Caco-2 (cell line): Measurements from ENCODE around the gene QRICH1. TPM values are rescaled to one million over a fixed set of nuclear protein-coding genes. Genes with fewer than 3 reads are reported as not detected.
A peak's percentile ranks its signal among the peaks of the same experiment; 100 is the strongest.

ENCODE experiments used
- BruUV-seq: library from RNA; stranded (reverse); fragments of 400-500 nt; replicated peaks from 2 replicates; lab custom pipeline; 2021; lab: Mats Ljungman, UMichigan
- CTCF ChIA-PET: fragments of 300-600 bp; sonication (Branson Sonifier 250); formaldehyde crosslinking; loops from one replicate; lab custom pipeline; 2022; ENCODE audit warnings: antibody characterized with exemption; lab: Charles Lee
- POLR2A ChIA-PET: fragments of 300-600 bp; sonication (Branson Sonifier 250); formaldehyde crosslinking; loops from one replicate; lab custom pipeline; 2022; ENCODE audit warnings: antibody characterized with exemption; lab: Charles Lee
- DNase-seq, 2 experiments: peaks; one replicate each; pipeline versions ENCODE4 v3.0.0 to v3.0.0-alpha.2; 2020 to 2022
- H3K27me3 ChIP-seq: replicated peaks from 2 replicates; pipeline ENCODE4 v1.6.0; 2011; ENCODE audit warnings: low read length; ENCODE audit not compliant: control insufficient read depth, insufficient read depth
- H3K36me3 ChIP-seq: 2 replicates; pipeline ENCODE4 v1.5.1; 2011; ENCODE audit warnings: low read length; ENCODE audit not compliant: control insufficient read depth, insufficient read depth
- H3K4me1 ChIP-seq: fragments of 250-450 bp; sonication (Bioruptor Pico); 2 replicates; pipeline ENCODE4 v1.5.1; 2020; ENCODE audit warnings: mild to moderate bottlenecking
- H3K4me3 ChIP-seq: 2 replicates; pipeline ENCODE4 v1.5.1; 2011; ENCODE audit warnings: low read depth, mild to moderate bottlenecking, control low read depth, low read length
- H3K9me3 ChIP-seq: fragments of 250-450 bp; sonication (Bioruptor Pico); 2 replicates; pipeline ENCODE4 v1.5.1; 2020; ENCODE audit warnings: mild to moderate bottlenecking, moderate library complexity
- H3K27ac Mint-ChIP-seq: one replicate; pipeline ENCODE4 v1.8.0; 2022; ENCODE audit warnings: mixed read lengths; ENCODE audit not compliant: unreplicated experiment
- H3K27me3 Mint-ChIP-seq: one replicate; pipeline ENCODE4 v1.8.0; 2022; ENCODE audit warnings: mixed read lengths; ENCODE audit not compliant: insufficient read depth, unreplicated experiment
- H3K36me3 Mint-ChIP-seq: one replicate; pipeline ENCODE4 v1.8.0; 2022; ENCODE audit warnings: mild to moderate bottlenecking, mixed read lengths; ENCODE audit not compliant: insufficient read depth, unreplicated experiment
- H3K4me1 Mint-ChIP-seq: one replicate; pipeline ENCODE4 v1.8.0; 2022; ENCODE audit warnings: low read depth, mixed read lengths; ENCODE audit not compliant: unreplicated experiment
- H3K4me3 Mint-ChIP-seq: one replicate; pipeline ENCODE4 v1.8.0; 2022; ENCODE audit warnings: mild to moderate bottlenecking, moderate library complexity, mixed read lengths; ENCODE audit not compliant: unreplicated experiment
- H3K9me3 Mint-ChIP-seq: one replicate; pipeline ENCODE4 v1.8.0; 2022; ENCODE audit warnings: mixed read lengths; ENCODE audit not compliant: unreplicated experiment
- CTCF ChIP-seq, 2 experiments: fragments of 200-600 bp in 1 of 2; IDR thresholded peaks; 1 replicate in 1 of 2; 2 replicates in 1 of 2; pipeline versions ENCODE4 v1.5.1 to v1.8.0; 2011 to 2022; ENCODE audit warnings: antibody characterized with exemption in 1 of 2, control low read depth in 1 of 2, inconsistent platforms in 1 of 2, low read depth in 1 of 2, low read length in 1 of 2, mild to moderate bottlenecking in 1 of 2, moderate library complexity in 1 of 2; ENCODE audit not compliant: insufficient read depth in 1 of 2, severe bottlenecking in 1 of 2, unreplicated experiment in 1 of 2
- intact Hi-C: fragments of 100-400 bp; cut with micrococcal nuclease; formaldehyde crosslinking; loops from one replicate; pipeline ENCODE4 v1.10.0; 2022; ENCODE audit not compliant: unreplicated experiment
- total RNA-seq: library from RNA; stranded (reverse); gene quantifications from 2 replicates; pipeline ENCODE4 v1.2.3, GENCODE V29; 2022

The QRICH1 gene
- total RNA-seq, 1 experiment from 2014 or later, result 119 TPM

GRCh38 chr3:49017229-49017970 is 76.5 kb downstream of the QRICH1 start:
- no TSS peak for BruUV-seq
- peaks cover 77% of the 10 kb centered on the region for H3K36me3 Mint-ChIP-seq
- peak overlapping the region; percentile 71 for H3K27ac Mint-ChIP-seq
- H3K9me3 Mint-ChIP-seq, result no peaks in the 10 kb centered on the region
- H3K4me3 Mint-ChIP-seq, result peak overlapping the region; percentile 82
- no peak for TF ChIP-seq CTCF (IDR thresholded peaks at IDR 0.05; ENCODE audit: insufficient read depth in 1 of 2, low read depth in 1 of 2, low read length in 1 of 2, severe bottlenecking in 1 of 2, unreplicated experiment in 1 of 2)
- H3K9me3 ChIP-seq, result no peaks in the 10 kb centered on the region
- CTCF ChIA-PET, result interaction anchor here (1.0 to 2.7 kb wide), 4 partner anchors 10 to 323 kb away, joined by 3 to 14 read pairs (median 10); partner anchors contain the start of genes USP4 and WDR6
- peak in 1 of 2 experiments; percentile 37 for DNase-seq
- POLR2A ChIA-PET, result interaction anchor here (0.7 to 3.2 kb wide), 3 partner anchors 10 to 76 kb away, joined by 3 to 26 read pairs (median 4); partner anchors contain the start of genes QRICH1 and WDR6
- H3K27me3 ChIP-seq, result no peaks in the 10 kb centered on the region
- peak overlapping the region; percentile 83 for H3K4me3 ChIP-seq
- H3K36me3 ChIP-seq, result peaks cover 5% of the 10 kb centered on the region
- no peaks in the 10 kb centered on the region for H3K4me1 ChIP-seq
- H3K4me1 Mint-ChIP-seq, result no peaks in the 10 kb centered on the region
- H3K27me3 Mint-ChIP-seq, result no peaks in the 10 kb centered on the region
- intact Hi-C loops, result no loop called here

- H3K4me3 Mint-ChIP-seq, result peak overlapping the region; percentile 82
- peaks cover 5% of the 10 kb centered on the region for H3K36me3 ChIP-seq
- no TSS peak for BruUV-seq
- H3K27me3 Mint-ChIP-seq, result no peaks in the 10 kb centered on the region
- peaks cover 80% of the 10 kb centered on the region for H3K36me3 Mint-ChIP-seq
- CTCF ChIA-PET, result interaction anchor here (1.0 to 2.7 kb wide), 4 partner anchors 9 to 323 kb away, joined by 3 to 14 read pairs (median 10); partner anchors contain the start of genes USP4 and WDR6
- DNase-seq, result no peak
- no peaks in the 10 kb centered on the region for H3K9me3 ChIP-seq
- peak overlapping the region; percentile 71 for H3K27ac Mint-ChIP-seq
- H3K9me3 Mint-ChIP-seq, result no peaks in the 10 kb centered on the region
- intact Hi-C loops, result no loop called here
- POLR2A ChIA-PET, result interaction anchor here (3.2 kb wide), 1 partner anchor 9 kb away, joined by 26 read pairs; the partner anchor contains the start of gene WDR6
- H3K4me1 ChIP-seq, result no peaks in the 10 kb centered on the region
- no peaks in the 10 kb centered on the region for H3K27me3 ChIP-seq
- no peak for TF ChIP-seq CTCF (IDR thresholded peaks at IDR 0.05; ENCODE audit: insufficient read depth in 1 of 2, low read depth in 1 of 2, low read length in 1 of 2, severe bottlenecking in 1 of 2, unreplicated experiment in 1 of 2)
- H3K4me3 ChIP-seq, result no peak overlapping the region
- H3K4me1 Mint-ChIP-seq, result no peaks in the 10 kb centered on the region
These were observed 77.2 kb downstream of the QRICH1 start for GRCh38 chr3:49016414-49017228.

- Mint-ChIP-seq H3K36me3 (peaks cover 82% of the 10 kb centered on the region), H3K4me1 (no peaks in the 10 kb centered on the region), H3K27ac (peak overlapping the region; percentile 51), H3K9me3 (no peaks in the 10 kb centered on the region), H3K4me3 (no peak overlapping the region), H3K27me3 (no peaks in the 10 kb centered on the region)
- DNase-seq, result no peak
- intact Hi-C loops, result no loop called here
- no TSS peak for BruUV-seq
- ChIA-PET POLR2A (no interaction called here), CTCF (interaction anchor here (2.7 to 3.6 kb wide), 2 partner anchors 9 to 28 kb away, joined by 14 to 29 read pairs; partner anchors contain the start of gene WDR6)
- Histone ChIP-seq H3K9me3 (no peaks in the 10 kb centered on the region), H3K36me3 (peaks cover 5% of the 10 kb centered on the region), H3K27me3 (no peaks in the 10 kb centered on the region), H3K4me1 (no peaks in the 10 kb centered on the region), H3K4me3 (no peak overlapping the region)
- no peak for TF ChIP-seq CTCF (IDR thresholded peaks at IDR 0.05; ENCODE audit: insufficient read depth in 1 of 2, low read depth in 1 of 2, low read length in 1 of 2, severe bottlenecking in 1 of 2, unreplicated experiment in 1 of 2)
These were observed 78.1 kb downstream of the QRICH1 start for GRCh38 chr3:49015765-49016164.
